Measurements from ENCODE around the gene PLLP.
A peak's percentile ranks its signal among the peaks of the same experiment; 100 is the strongest.
"Not testable (repeated sequence)": the region's sequence is repeated elsewhere in the genome, so short reads cannot be mapped to it uniquely, and the experiment has no call there.

Gene PLLP

DNA sequence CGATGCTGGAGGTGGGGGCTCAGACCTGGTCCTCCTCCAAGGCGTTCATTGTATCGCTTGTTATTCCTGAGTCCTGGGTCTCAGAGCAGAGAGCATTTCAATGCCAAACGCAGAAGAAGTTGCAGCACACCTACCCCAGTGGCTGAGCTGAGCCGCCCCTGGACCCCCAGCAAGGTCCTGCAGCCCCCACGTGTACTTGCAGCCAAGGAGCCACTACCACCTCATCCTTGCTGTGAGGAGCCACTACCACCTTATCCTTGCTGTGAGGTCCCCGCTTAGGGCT lies 13.5 kb downstream of the PLLP start:
- DNase-seq, result no peak

DNA sequence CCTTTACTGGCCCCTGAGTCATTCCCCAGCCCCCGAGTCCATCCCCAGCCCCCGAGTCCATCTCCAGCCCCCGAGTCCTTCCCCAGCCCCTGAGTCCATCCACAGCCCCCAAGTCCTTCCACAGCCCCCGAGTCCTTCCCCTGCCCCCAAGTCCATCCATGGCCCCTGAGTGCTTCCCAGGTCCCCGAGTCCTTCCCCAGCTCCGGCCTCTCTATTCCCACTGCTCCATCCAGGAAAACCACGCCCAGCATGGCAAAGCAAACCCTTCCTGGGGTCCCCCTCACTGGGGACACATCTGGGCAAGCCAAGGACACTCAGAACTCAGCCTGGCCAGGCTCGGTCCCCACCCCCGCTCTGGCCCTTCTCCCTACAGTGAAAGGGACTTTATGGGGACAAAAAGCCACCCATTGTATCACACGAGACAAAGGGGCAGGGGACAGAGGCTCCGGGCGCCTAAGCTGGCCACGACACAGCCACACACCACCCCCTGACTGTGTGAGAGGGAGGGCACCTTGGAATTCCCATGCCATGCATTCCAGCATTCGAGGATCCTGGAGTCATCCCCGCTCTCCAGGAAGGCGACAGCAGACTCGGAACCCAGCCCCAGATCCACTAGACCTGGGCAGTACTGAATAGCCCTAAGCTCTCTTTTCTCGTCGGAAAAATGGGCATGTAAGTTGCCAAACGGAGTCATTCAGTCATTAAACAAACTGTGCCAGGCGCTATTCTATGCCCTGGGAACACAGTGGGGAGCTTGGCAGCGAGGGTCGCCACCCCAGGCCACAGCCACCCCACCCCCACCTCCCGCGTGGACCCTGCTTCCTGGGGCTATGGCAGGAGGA lies 14.0 kb downstream of the PLLP start:
- no peak for DNase-seq

DNA sequence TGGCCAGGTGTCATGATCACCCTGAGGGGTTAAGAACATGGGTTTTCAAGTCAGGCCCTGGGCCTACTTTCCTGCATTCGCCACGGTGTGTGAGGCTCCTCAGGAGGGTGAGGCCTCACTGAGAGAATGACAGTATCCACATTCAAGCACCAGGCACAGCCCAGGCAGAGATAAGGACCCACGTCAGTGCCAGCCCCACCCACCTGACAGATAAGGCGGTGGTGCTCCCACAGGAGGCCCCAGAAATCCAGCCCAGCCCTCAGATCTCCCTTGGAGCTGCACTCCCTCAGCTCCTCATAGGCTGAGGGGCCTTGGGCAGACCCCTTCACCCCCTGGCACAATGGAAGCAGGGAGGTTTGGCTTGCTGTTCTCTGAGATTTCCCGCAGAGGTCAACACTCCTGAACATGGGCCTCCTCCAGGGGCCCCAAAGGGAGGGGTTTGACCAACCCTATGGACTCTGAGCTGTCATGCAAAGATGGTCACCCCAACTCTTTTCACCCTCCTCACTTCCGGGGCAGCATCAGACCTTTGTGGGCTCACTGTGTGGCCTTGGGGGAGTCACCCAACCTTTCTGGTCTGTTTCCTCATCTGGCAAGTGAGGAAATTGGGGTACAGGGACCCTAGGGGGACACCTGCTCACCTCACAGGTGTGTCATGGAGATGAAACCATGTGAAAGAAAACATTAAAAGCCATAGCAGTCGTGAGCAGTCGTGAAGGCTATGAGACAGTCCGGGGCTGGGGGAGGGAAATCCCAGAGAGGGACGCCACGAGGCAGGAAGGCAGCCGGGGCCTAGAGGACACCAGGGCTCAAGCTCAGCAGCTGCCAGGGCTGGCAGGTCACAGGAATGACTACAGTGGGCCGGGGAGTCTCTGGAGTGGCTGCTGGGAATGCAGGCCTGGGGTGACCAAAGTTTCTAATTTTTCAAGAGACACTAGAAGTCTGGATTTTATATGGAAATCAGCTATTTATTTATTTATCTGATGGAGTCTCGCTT lies 15.4 kb downstream of the PLLP start:
- no peak for DNase-seq

DNA sequence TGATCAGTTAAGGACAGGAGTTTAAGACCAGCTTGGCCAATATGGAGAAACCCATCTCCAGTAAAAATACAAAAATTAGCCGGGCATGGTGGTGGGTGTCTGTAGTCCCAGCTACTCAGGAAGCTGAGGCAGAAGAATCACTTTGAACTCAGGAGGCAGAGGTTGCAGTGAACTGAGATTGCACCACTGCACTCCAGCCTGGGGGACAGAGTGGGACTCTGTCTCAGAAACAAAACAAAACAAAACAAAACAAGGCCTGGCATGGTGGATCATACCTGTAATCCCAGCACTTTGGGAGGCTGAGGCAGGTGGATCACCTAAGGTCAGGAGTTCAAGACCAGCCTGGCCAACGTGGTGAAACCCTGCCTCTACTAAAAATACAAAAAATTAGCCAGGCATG lies 17.1 kb downstream of the PLLP start:
- DNase-seq, result not testable (repeated sequence)

DNA sequence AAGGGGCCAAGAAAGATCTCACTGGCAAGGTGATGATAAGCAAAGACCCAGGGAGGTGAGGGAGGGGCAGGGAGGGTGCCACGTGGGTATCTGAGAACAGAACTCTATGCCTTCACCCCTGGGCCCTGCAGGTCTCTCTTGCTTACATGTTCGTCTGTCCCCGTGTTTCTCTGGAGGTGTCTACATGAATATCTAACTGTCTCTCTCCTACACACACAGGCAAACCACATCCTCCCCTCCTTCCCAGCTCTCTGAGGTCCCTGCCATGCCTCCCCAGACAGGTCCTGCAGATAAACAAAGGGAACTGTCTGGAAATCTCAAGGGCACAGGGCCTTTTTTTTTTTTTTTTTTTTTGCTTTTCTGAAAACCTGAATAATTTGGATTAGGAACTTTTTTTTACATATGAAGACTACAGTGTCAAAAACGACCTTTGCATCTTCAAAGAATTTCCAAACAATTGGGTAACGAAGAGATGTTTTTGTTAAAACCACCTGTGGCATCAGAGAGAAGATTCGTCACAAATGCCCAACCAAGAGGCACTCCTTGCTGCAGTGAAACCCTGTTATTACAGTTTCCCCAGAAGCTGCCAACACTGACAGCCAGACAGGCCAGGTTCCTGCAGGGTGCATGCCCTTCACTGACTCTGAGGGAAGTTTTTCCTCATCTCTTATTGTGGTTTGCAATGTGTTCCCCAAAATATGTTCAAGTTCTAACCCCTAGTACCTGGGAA lies 17.8 kb downstream of the PLLP start:
- no peak for DNase-seq

DNA sequence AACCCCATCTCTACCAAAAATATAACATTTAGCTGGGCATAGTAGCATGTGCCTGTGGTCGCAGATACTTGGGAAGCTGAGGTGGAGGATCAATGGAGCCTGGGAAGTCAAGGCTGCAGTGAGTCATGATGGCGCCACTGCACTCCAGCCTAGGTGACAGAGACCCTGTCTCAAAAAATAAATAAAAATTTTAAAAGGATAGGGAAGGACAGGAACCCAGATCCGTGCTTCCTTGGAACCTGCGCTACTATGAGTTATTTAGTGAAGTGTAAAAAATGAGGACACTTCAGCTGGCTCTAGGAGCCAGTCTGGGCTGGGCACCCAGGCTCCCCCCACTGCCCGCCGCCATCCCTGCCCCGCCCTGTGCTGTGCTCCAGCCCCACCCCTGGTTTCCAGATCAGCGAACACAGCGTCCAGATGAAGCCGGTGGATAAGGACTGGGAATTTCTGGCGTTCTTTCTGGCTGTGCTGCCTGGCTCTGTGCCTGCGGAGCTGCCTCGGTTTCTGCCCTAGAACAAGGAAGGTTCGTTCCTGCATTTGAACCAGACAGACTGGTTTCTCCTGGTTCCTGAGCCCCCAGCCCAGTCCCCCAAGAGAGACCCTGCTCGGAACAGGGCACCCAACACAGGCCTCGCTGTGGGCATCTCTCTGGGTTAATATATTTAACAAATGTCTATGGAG lies 18.5 kb downstream of the PLLP start:
- DNase-seq, result peak; percentile 25

DNA sequence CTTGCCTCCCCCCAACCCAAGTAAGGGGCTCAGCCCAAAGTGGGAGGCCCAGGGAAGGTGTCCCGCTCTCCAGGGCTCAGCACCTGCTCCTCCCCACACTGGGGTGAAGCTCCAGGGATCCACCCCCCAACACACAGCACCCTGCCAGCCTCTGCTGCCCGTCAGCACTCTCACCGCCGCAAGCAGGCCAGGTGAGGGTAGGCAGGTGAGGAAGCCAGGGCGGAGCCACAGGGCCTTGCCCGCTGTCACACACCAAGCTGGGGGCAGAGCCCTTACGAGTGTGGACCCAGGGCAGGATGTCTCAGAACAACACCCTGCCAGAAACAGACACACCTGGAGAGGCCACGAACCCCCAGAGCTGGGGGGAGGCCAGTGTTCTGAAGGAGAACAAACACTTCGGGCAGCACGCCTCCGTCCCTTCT lies 19.5 kb downstream of the PLLP start:
- no peak for DNase-seq

DNA sequence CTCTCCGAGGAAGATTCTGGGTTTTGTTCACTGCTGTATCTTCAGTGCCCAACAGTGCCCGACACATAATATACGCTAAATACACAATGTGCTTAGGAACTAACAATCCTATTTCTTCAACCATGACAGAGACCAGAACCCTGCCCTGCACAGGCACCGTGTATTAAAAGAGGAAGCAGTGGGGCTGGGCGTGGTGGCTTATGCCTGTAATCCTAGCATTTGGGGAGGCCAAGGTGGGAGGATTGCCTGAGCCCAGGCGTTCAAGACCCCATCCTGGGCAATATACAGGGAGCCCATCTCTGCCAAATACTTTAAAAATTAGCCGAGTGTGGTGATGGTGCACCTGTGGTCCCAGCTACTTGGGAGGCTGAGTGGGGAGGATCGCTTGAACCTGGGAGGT lies 20.1 kb downstream of the PLLP start:
- no peak for DNase-seq

DNA sequence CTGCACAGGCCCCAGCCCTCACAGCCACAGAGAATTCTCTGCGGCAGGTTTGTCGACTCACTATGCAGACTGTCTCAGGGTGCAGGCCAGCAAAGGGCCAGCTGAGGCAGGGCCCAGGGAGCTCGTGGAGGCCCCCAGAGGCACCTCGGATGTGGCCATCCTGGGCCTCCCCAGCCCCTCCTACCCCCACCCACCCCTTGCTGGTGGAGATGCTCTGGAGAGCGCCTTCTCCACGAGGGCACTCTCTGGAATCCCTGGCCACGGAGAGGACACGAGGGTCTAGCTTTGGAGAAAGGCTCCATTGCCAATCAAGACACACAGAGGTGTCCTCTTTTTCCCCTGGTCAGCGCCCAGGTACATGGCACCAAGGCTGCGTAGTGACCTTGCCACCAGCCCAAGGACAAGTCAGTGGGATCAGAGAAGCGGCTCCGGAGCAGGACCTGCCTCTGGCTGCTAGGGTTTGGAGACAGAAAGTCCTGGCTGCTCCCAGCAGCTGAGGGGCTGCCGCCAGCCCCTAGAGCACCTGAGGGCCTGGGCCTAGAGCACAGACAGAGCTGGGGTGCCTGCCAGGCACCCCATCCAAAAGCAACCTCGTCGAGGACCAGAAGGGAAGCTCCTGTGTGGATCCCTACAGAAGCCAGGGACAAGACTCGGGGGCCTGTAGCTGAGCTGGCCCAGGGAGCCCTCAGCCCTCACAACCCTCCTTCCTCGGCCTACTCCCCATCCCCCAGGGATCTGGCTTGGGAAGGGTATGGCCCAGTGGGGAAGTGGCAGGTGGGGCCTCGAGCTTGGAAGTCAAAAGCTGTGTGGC lies 20.7 kb downstream of the PLLP start:
- DNase-seq, result no peak

DNA sequence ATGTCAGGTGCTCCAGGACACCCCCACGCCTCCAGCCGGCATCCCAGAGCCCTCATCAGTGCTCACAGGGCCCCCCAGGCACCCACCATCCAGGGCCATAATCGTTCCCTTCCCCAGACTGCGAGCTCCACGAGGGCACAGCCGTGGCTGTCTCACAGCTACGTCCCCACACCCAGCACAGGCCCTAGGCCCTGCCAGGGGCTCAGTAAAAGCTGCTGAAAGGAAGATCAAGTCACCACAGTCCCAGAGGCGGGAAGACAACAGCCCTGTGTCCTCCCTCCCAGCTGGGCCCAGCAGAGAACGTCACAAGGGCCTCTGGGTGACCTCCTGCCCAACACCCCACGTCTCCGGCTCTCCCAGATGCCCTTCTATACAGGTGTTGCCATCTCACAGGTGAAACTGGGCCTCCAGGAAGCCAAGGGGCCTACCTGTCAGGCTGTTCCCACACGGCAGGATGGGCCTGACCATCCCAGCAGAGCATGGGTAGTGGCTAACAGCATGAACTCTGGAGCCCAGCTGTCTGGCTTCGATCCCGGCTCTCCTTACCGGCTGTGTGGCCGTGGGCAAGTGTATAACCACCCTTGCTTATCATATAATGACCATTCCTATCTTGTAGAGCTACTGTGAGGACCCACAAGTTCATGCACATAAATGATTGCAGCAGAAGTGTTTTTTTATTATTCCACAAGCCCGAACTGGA lies 21.5 kb downstream of the PLLP start:
- no peak for DNase-seq

DNA sequence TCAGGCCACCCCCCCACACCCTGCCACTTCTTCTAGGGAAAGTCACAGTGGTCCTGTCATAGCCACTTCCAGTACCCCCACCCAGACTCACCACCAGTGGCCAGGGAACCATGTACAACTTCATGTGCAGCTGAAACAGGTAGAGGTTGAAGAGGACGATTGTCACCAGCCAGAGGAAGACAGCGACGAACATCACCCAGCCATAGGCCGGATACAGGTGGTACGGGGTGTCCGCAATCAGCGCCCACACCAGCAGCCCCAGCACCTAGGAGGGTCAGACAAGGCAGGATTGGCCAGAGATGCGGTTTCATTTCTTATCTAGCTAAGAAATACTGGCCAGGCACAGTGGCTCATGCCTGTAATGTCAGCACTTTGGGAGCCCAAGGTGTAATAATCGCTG lies 22.7 kb downstream of the PLLP start:
- DNase-seq, result no peak

DNA sequence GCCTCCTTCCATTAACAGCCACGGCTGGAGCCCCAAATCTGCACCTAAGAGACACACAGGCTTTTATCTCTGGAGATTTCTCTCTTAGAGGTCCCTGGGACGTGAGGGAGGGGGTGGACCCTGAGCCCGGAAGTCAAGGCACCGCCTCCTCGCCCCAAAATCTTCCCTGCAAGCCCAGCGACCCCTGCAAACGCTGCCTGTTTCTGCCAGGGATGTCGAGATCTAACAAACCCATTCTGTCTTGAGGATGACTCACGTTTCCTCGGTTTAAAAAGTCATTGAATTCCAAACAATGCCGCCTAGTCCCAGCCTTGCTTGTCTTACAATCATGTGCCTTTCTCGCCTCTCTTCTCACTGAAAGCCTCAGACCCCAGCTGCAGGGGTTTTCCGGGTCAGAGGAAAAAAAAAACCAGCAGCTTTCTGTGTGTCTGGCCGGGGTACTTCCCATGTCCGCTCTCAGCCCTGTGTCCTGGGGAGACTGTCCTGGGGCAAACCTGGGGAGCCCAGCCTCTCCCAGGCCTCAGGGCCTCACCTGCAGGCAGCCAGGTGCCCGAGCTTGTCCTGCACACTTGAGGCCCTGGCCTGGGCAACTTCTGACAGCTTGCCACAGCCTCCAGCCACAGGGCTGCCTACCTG lies 24.1 kb downstream of the PLLP start:
- no peak for DNase-seq

DNA sequence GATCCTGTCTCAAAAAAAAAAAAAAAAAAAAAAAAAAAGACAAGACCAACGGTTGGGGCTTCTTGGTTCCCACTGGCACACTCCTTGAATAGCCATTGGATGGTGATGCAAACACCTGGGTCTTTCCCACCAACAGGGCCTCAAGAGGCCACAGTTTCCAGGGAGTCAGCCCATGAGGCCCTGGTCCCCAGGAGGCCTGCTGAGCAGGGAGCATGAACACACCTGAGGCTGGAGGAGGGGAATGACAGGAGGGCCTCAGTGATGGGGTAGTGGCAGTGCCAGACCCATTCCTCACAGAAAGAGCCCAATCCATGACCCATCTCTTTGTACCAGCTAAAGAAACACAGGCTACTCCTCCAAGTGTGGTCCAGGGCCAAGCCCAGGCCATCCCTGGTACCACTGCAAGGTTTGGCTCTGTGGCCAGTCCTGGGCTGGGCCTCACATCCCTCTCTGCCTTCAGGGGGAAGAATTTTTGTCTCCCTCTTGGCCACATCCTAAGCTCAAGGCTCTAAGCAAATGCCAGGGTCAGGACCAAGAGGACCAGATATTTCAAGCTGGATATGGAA lies 25.5 kb downstream of the PLLP start:
- DNase-seq, result no peak

DNA sequence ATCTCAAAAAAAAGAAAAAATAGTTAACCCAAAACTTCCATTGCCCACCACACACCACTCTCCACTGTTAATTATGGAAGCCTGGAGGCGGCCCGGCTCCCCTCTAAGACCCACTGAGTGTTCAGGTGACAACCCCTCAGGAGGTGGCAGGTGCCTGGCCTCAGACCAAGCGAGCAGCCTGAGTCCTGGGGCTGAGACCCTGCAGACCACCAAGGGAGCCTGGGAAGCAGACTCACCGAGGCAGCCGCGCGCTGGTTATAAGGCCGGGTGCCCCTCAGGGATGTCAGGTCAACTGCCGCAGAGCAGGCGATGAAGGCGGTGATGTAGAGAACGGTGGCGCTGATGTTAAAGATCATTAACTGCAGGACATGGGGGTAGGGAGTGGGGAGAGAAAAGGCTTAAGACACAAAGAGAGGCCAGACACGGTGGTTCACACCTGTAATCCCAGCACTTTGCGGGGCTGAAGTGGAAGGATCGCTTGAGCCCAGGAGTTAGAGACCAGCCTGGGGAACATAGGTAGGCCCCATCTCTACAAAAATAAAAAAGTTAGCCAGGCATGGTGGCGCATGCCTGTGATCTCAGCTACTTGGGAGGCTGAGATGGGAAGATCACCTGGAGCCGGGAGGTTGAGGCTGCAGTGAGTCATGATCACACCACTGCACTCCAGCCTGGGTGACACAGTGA lies 26.1 kb downstream of the PLLP start:
- DNase-seq, result no peak

DNA sequence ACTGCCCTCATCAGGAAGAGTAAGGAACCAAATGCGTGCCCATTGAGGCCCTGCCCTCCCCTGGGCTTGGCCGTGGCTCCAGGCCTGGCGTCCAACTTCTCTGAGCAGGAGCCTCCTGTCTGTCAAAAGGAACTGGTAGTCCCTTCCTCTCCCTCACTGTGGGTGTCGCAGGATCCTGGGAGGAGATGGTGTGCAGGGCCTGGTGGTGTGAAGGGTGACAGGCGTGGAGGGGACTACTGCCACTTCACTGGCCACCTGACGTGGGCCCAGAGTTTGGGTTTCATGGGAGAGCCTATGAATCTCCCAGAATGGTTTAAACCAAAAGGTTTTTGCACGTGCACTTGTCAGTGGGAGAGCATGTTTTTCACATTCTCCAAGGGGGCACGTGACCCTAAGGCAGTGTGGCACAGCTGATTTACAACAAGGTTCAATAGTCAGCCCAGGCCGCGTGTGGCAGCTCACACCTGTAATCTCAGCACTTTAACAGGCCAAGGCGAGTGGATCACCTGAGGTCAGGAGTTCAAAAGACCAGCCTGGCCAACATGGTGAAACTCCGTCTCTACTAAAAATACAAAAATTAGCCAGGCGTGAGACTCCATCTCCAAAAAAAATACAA lies 26.9 kb downstream of the PLLP start:
- no peak for DNase-seq

DNA sequence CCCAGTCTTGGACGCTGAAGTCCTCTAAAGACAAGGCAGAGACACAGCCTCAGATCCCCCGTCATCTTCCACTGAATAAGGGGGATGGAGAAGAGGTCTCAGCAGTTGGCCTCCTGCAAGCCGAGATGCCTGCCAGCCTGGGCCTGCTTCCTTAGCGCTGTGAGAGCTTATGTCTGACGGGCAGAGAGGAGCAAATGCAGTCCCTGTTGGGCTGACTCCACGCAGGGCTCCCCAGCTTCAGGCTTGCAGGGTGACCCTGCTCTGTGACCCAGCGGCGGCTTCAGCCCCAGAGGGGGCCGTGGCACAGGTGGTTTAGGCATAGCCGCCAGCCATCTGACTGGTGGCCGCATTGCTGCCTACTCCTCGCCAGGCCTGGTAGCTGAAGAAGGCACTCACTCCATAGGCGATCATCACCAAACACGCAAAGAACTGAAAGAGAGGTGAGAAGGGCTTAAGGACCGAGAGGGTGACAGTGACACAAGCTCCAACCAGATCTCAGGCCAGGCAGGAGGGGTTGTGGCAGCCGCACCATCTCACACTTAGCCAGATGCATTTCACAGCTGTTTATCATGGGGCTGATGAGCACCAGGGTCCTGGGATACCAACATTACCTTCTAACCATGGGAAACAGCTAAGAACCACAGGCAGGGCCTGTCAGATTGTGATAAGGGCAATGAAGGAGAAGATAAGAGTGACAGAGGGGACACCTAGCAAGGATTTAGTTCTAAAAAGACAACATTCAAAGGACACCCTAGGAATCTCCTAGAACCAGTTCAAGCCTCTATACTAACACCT lies 27.7 kb downstream of the PLLP start:
- DNase-seq, result no peak

DNA sequence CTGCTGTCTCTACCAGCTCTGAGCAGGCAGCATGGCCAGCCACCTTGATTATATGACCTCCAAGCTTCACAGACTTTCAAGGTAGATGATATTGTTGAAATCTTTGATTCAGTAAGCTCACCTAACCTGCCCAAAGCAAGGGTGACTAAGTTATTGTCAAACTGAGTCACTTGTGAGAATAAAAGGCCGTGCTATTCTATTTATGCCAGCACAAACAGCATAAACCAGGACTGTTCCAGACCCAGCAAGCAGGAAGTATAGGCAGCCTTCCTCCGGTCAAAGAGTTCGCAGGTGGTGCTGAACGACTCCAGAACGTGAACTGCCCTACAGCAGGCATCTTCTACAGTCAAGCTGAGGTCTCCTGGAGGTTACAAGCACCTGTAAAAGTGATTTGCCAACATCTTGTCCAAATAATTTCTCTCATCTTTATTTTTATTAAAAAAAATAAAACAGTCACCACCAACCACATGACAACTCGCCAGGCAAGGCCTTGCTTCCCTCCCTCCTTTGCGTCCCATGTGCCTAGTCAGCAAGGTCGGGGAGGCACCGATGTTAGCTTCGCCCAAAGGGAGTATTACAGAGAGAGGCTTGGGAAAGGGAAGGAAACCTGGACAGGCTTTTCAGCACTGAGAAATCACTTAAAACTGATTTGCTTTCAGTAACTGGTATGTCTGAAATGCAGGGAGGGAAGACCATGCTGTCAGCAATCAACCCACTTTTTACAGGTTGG lies 28.6 kb downstream of the PLLP start:
- DNase-seq, result no peak

DNA sequence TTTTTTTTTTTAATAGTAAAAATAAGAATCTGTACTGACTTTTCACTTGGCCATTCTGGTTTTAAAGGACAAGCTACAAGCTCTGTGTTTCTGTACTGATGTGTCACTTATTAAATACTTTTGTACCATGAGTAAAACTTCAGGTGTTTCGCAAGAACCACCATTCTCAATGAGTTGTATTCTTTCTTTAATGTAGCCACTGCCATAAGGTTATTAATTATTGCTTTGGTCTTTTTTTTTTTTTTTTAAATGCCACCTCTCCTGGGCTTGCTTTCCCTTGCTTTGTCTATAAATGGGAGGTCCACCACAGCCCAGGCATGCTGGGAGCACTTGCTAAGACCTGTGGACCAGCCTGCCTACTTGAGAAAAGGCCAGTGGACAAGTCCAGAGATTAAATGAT lies 31.0 kb downstream of the PLLP start:
- no peak for DNase-seq
